ENCODE data around the gene MRPL10. TPM values are rescaled to one million over a fixed set of nuclear protein-coding genes. Genes with fewer than 3 reads are reported as not detected.

MRPL10 gene
- total and polyA plus RNA-seq, 2 of the 8 experiments (the other 6 are each of a cell fraction or from before 2014, with no cell fraction given), result 85.3 to 214 TPM

DNA sequence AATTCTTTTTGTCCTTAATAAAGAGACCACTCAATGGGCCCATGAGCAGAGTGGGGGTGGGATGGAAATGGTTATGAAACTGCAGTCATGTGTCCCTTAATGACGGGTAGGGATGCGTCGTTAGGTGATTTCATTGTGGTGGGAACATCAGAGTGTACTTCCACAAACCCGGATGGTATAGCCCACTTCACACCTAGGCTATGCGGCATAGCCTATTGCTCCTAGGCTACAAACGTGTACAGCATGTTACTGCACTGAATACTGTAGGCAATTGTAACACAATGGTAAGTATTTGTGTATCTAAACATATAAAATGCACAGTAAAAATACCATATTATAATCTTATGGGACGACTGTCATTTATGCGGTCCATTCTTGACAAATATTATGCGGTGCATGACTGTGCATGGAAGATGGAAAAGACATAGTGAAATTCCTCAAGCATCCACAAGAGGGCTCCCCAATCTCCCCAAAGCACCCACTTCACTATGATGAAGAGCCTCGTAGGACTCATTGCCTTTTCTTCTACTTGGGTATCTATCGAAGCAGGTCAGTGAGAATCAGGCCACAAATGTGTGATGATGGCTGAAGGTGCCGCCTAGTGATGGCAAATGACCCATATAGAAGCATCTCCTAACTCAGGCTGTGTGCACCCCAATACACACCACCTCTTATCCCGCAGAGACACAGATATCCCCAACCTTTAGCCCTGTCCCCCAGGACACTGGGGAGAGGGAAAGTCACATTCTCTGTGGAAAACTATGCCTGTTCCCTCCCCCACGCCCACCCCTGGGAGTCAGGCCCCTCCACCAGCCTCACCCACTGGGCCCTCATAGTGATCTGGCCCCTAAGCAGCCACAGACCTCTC lies 54.8 kb downstream of the MRPL10 start:
- H3K23ac ChIP-seq (ENCODE audit: insufficient read length), result no peak overlapping the region
- no peak overlapping the region for H3K14ac ChIP-seq (ENCODE audit: insufficient read length)
- no peak overlapping the region for H3K18ac ChIP-seq (ENCODE audit: extremely low read depth, low read length)
- H3K4me1 ChIP-seq (replicated peaks in 1 of 4; ENCODE audit: control insufficient read depth in 3 of 4, insufficient read depth in 4 of 4, low read length in 3 of 4), result no peaks in the 10 kb centered on the region
- H4K8ac ChIP-seq (ENCODE audit: extremely low read depth, insufficient read depth, low read length), result no peak overlapping the region
- H3K4ac ChIP-seq (replicated peaks; ENCODE audit: insufficient read length, low read depth, low read length), result no peak overlapping the region
- no peaks in the 10 kb centered on the region for H3K79me2 ChIP-seq (ENCODE audit: control insufficient read depth in 1 of 2, insufficient read depth in 2 of 2, low read length in 2 of 2)
- no peak overlapping the region for H2BK15ac ChIP-seq (ENCODE audit: low read length)
- no peak overlapping the region for H2BK12ac ChIP-seq (ENCODE audit: low read depth, low read length)
- H3K4me3 ChIP-seq (ENCODE audit: extremely low read depth in 1 of 4, insufficient read depth in 2 of 4, low read depth in 3 of 4, low read length in 4 of 4), result no peak overlapping the region
- H3K23me2 ChIP-seq (ENCODE audit: low read depth, low read length), result no peaks in the 10 kb centered on the region
- H3K36me3 ChIP-seq (ENCODE audit: control insufficient read depth in 2 of 4, insufficient read depth in 4 of 4, low read length in 3 of 4), result no peaks in the 10 kb centered on the region
- no peak overlapping the region for H4K5ac ChIP-seq (ENCODE audit: insufficient read length, low read depth, low read length)
- H2AFZ ChIP-seq (ENCODE audit: low read length), result no peak overlapping the region
- ChIA-PET CTCF (ENCODE audit: partially characterized antibody) (interaction anchor here (0.7 to 8.2 kb wide), 20 partner anchors 9 to 108 kb away, joined by 3 to 57 read pairs (median 4); partner anchors contain the start of genes LRRC46, MRPL10 and SCRN2), POLR2A (ENCODE audit: partially characterized antibody) (interaction anchor here (0.5 kb wide), 1 partner anchor 30 kb away, joined by 3 read pairs; no protein-coding TSS in a partner anchor)
- DNase-seq (ENCODE audit: low read depth in 1 of 2, low spot score in 2 of 2), result no peak
- H3K9me3 ChIP-seq (ENCODE audit: insufficient read depth in 2 of 2, low read depth in 1 of 2, low read length in 1 of 2), result no peaks in the 10 kb centered on the region
- no peak overlapping the region for H4K91ac ChIP-seq (replicated peaks; ENCODE audit: insufficient read length, low read length)
- no peak overlapping the region for H3K4me2 ChIP-seq (ENCODE audit: insufficient read depth in 1 of 2, low read depth in 2 of 2, low read length in 2 of 2)
- no peak overlapping the region for H3K27ac ChIP-seq (ENCODE audit: low read depth, low read length)
- WGBS, 2 experiments (ENCODE audit: extremely low coverage in 1 of 2, insufficient coverage in 1 of 2, insufficient read length in 1 of 2, insufficient replicate concordance in 2 of 2, low coverage in 1 of 2, low lambda C conversion rate in 2 of 2, missing lambda C conversion rate in 1 of 2), result 42% methylated on average over 13 of the region's 14 CpGs; no CpG with 5 or more reads in 1 of the 2 experiments
- H2BK120ac ChIP-seq (replicated peaks; ENCODE audit: low read depth, low read length), result no peak overlapping the region
- no peak overlapping the region for H2AK5ac ChIP-seq (ENCODE audit: low read depth, low read length)
- peak; percentile 95 for FAIRE-seq
- peaks cover 0 to 2% of the 10 kb centered on the region in 2 experiments for H4K20me1 ChIP-seq (replicated peaks in 1 of 2; ENCODE audit: control insufficient read depth in 1 of 2, insufficient read depth in 2 of 2, low read length in 2 of 2)
- peaks cover 0 to 16% (median 10%) of the 10 kb centered on the region in 4 experiments; a peak in 6 of 7 replicates for H3K27me3 ChIP-seq (replicated peaks in 1 of 4; ENCODE audit: control insufficient read depth in 3 of 4, extremely low read depth in 1 of 4, insufficient read depth in 3 of 4, low read length in 3 of 4)
- H3K56ac ChIP-seq (replicated peaks; ENCODE audit: insufficient read length, low read depth, low read length), result no peak overlapping the region
- H3K79me1 ChIP-seq (ENCODE audit: low read depth, low read length), result no peaks in the 10 kb centered on the region
- no peak overlapping the region for H2BK5ac ChIP-seq (ENCODE audit: low read depth, low read length)
- no peak overlapping the region for H2BK20ac ChIP-seq (ENCODE audit: low read length)
- H3K9ac ChIP-seq (replicated peaks in 1 of 4; ENCODE audit: extremely low read depth in 1 of 4, low read depth in 3 of 4, low read length in 3 of 4), result no peak overlapping the region
- no peak for TF ChIP-seq SP2 (IDR thresholded peaks at IDR 0.05; ENCODE audit: low read length)
- no peak for TF ChIP-seq RNF2 (IDR thresholded peaks at IDR 0.05; ENCODE audit: borderline replicate concordance, low read depth, low read length, missing control alignments, poor library complexity, severe bottlenecking)
- TF ChIP-seq SP1 (IDR thresholded peaks at IDR 0.05; ENCODE audit: low read depth, low read length), result no peak
- TF ChIP-seq BCL11A (IDR thresholded peaks at IDR 0.05; ENCODE audit: low read depth in 2 of 2, low read length in 2 of 2), result no peak
- peak in 2 of 3 experiments; percentile 72 to 76; a peak in 3 of 4 replicates for TF ChIP-seq CTCF (IDR thresholded peaks at IDR 0.05; ENCODE audit: control extremely low read depth in 1 of 3, insufficient read depth in 1 of 3, low read depth in 1 of 3, low read length in 3 of 3)
- no peak for TF ChIP-seq CBX5 (IDR thresholded peaks at IDR 0.05; ENCODE audit: low read depth, low read length)
- TF ChIP-seq EZH2 (IDR thresholded peaks at IDR 0.05; ENCODE audit: low read depth, low read length, severe bottlenecking), result no peak
- TF ChIP-seq SIRT6 (IDR thresholded peaks at IDR 0.05; ENCODE audit: low read length), result no peak
- TF ChIP-seq SUZ12 (IDR thresholded peaks at IDR 0.05; ENCODE audit: low read length), result no peak

Data from H1 (cell line).